RWPE2 (cell line): Measurements from ENCODE around the gene CLK2.
"Not testable (repeated sequence)": the region's sequence is repeated elsewhere in the genome, so short reads cannot be mapped to it uniquely, and the experiment has no call there.

ENCODE experiments used
- ATAC-seq: fragments of 200-7000 bp; cut with Tn5 transposase; 3 replicates; pipeline ENCODE4 v1.9.1; 2021; ENCODE audit warnings: low read depth
- DNase-seq: peaks from one replicate; pipeline ENCODE4 v3.0.0-alpha.2; 2020; ENCODE audit warnings: low spot score
- H3K27ac ChIP-seq: fragments of 450-650 bp; 2 replicates; pipeline ENCODE4 v1.5.1; 2017; ENCODE audit warnings: mild to moderate bottlenecking; ENCODE audit not compliant: poor library complexity, severe bottlenecking
- H3K27me3 ChIP-seq: fragments of 250-450 bp; sonication (Bioruptor Pico); 2 replicates; pipeline ENCODE4 v1.5.1; 2021; ENCODE audit warnings: mild to moderate bottlenecking, moderate library complexity; ENCODE audit not compliant: insufficient read depth, poor library complexity, severe bottlenecking
- H3K36me3 ChIP-seq: fragments of 250-450 bp; sonication (Bioruptor Pico); 2 replicates; pipeline ENCODE4 v1.5.1; 2020; ENCODE audit warnings: low read depth, mild to moderate bottlenecking, moderate library complexity
- H3K4me1 ChIP-seq: fragments of 250-450 bp; sonication (Bioruptor Pico); 2 replicates; pipeline ENCODE4 v1.5.1; 2021; ENCODE audit warnings: mild to moderate bottlenecking, moderate library complexity; ENCODE audit not compliant: insufficient read depth, poor library complexity, severe bottlenecking
- H3K4me3 ChIP-seq: fragments of 250-450 bp; sonication (Bioruptor Pico); 2 replicates; pipeline ENCODE4 v1.5.1; 2021; ENCODE audit warnings: mild to moderate bottlenecking, moderate library complexity; ENCODE audit not compliant: severe bottlenecking
- H3K9me3 ChIP-seq: fragments of 250-450 bp; sonication (Bioruptor Pico); 2 replicates; pipeline ENCODE4 v1.5.1; 2021; ENCODE audit warnings: mild to moderate bottlenecking, moderate library complexity; ENCODE audit not compliant: severe bottlenecking
- TF ChIP-seq, protein P1 (sequence below): fragments of 450-650 bp; IDR thresholded peaks from one replicate; pipeline ENCODE4 v1.5.1; 2017; ENCODE audit warnings: mild to moderate bottlenecking, moderate library complexity; ENCODE audit not compliant: poor library complexity, severe bottlenecking

The CLK2 gene

DNA sequence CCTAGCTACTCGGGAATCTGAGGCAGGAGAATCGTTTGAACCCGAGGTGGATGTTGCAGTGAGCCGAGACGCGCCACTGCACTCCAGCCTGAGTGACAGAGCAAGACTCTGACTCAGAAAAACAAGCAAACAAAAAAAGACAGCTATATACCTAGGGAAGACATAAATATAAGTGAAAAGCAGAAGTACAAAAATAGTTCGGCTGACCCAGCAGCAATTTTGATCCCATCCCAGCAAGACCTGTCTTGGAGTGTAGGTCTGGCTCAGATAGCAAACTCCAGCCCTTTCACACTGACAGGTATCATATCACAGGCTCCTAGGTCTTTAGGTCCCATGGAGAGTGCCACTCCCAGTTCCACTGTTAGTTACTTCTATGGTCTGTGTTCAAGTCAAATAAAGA, 50.3 kb downstream of the CLK2 start:
- DNase-seq (no peak), ATAC-seq (no peak)
- H3K27me3 ChIP-seq = no peaks in the 10 kb centered on the region
- no peaks in the 10 kb centered on the region for H3K9me3 ChIP-seq
- no peak overlapping the region for H3K27ac ChIP-seq
- TF ChIP-seq, protein P1, sequence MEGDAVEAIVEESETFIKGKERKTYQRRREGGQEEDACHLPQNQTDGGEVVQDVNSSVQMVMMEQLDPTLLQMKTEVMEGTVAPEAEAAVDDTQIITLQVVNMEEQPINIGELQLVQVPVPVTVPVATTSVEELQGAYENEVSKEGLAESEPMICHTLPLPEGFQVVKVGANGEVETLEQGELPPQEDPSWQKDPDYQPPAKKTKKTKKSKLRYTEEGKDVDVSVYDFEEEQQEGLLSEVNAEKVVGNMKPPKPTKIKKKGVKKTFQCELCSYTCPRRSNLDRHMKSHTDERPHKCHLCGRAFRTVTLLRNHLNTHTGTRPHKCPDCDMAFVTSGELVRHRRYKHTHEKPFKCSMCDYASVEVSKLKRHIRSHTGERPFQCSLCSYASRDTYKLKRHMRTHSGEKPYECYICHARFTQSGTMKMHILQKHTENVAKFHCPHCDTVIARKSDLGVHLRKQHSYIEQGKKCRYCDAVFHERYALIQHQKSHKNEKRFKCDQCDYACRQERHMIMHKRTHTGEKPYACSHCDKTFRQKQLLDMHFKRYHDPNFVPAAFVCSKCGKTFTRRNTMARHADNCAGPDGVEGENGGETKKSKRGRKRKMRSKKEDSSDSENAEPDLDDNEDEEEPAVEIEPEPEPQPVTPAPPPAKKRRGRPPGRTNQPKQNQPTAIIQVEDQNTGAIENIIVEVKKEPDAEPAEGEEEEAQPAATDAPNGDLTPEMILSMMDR = no peak
- no peak overlapping the region for H3K4me3 ChIP-seq
- peaks cover 18% of the 10 kb centered on the region for H3K4me1 ChIP-seq
- H3K36me3 ChIP-seq = no peaks in the 10 kb centered on the region; the same call in 1 of the 2 replicates

DNA sequence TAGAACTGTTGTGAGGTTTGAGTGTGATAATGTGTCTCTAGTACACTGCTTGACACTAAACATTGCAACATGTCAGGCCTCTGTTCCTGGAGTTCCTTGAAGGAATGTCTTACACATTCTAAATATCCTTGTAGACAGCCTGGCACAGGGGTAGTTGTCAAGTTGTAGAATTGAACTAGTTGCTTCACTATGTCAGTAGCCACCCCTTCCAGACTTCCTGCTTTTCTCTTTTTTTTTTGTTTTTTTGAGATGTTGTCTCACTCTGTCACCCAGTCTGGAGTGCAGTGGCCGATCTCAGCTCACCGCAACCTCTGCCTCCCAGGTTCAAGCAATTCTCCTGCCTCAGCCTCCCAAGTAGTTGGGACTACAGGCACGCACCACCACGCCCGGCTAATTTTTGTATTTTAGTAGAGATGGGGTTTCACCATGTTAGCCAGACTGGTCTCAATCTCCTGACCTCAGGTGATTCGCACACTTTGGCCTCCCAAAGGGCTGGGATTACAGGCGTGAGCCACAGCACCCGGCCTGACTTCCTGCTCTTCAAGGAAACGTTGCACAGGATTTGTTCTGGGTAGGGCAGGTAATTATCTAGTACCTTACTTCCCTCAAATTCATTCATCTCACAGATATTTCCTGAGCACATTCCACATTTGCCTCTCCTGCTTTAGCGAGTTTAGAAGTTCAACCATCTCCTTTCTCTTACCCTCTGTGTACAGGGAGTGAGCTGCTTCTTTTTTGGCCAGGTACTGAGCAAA, 52.9 kb downstream of the CLK2 start:
- not testable (repeated sequence) for DNase-seq, H3K36me3 ChIP-seq, H3K9me3 ChIP-seq, H3K4me3 ChIP-seq, H3K27me3 ChIP-seq
- H3K27ac ChIP-seq = peak overlapping the region; percentile 32
- peak; percentile 10; the same call in 1 of the 3 replicates for ATAC-seq
- H3K4me1 ChIP-seq = peaks cover 13% of the 10 kb centered on the region

GRCh38 chr1:155219592-155220031, 53.7 kb downstream of the CLK2 start:
- Histone ChIP-seq H3K4me1 (peaks cover 5% of the 10 kb centered on the region), H3K27me3 (no peaks in the 10 kb centered on the region), H3K36me3 (no peaks in the 10 kb centered on the region), H3K4me3 (no peak overlapping the region), H3K27ac (no peak overlapping the region), H3K9me3 (no peaks in the 10 kb centered on the region)
- TF ChIP-seq, protein P1 = no peak
- ATAC-seq = no peak
- DNase-seq = no peak

DNA sequence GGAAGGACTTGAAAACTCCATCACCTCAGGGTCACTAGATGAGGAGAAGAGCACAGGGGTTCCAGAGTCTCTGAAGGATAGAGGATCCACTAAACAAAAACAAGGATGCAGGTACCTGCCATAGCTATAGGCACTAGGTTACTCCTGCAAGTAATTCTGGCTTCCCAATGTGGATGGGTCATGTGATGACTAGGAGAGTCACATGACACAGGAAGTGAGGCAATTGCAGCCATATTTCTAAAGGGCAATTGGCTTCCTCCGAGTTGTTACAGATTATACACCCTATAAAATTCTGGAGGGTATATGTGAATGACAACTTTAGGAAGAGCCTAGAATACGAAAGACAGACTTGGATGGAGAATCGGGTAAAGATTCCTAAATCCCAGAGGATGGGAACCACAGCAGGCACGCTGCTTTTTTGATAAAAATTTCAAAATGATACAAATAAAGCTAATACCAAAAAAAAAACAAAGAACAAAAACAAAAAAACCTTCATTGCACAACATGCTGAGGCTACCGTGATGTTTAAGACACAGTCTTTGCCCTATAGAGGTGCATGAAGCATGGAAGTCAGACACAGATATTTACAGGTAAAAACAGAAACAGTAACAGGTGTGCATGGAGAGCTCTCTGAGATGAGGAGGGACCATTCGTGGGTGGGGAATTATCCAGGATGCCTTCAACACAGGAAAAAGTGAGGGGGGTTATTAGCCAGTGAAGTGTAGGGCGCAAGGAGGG, 54.3 kb downstream of the CLK2 start:
- H3K27ac ChIP-seq = no peak overlapping the region
- no peak for ATAC-seq
- H3K36me3 ChIP-seq = no peaks in the 10 kb centered on the region
- H3K27me3 ChIP-seq = no peaks in the 10 kb centered on the region
- no peaks in the 10 kb centered on the region for H3K4me1 ChIP-seq
- TF ChIP-seq, protein P1 = no peak
- H3K4me3 ChIP-seq = no peak overlapping the region
- no peaks in the 10 kb centered on the region for H3K9me3 ChIP-seq
- no peak for DNase-seq

DNA sequence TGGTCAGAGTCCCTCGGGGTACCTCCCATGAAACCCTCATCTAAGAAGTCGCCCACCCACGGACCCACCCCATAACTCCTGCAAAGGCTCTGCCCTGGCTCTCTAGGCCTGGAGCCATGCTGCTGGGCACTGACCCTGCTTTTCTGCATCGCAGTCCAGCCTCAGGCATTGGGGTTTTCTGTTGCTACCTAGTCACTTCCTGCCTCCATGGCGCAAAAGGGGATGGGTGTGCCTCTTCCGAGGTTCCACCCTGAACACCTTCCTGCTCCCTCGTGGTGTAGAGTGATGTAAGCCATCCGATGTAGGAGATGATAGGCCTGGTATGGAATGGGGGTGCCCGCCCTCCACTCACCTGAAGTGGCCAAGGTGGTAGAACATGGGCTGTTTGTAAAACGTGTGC, 58.6 kb downstream of the CLK2 start:
- H3K4me1 ChIP-seq, H3K36me3 ChIP-seq, DNase-seq, H3K27ac ChIP-seq, H3K9me3 ChIP-seq, H3K4me3 ChIP-seq, H3K27me3 ChIP-seq: not testable (repeated sequence)
- 0 out of 3 replicates have a peak, but pooled peaks have one; percentile 7 for ATAC-seq
